HG02885 (cell line): ENCODE data around the gene SKI.
"Not testable (repeated sequence)": the region's sequence is repeated elsewhere in the genome, so short reads cannot be mapped to it uniquely, and the experiment has no call there.

Experiments
- ATAC-seq: cut with Tn5 transposase; IDR thresholded peaks from one replicate; pipeline ENCODE4 v1.9.1; 2021; ENCODE audit warnings: mild to moderate bottlenecking; ENCODE audit not compliant: unreplicated experiment, poor library complexity

SKI gene

GRCh38 chr1:2314803-2315673 lies 86.9 kb downstream of the SKI start:
- no peak for ATAC-seq

GRCh38 chr1:2315674-2316450 lies 87.7 kb downstream of the SKI start:
- ATAC-seq = no peak

- no peak for ATAC-seq
These were observed 88.4 kb downstream of the SKI start for GRCh38 chr1:2316451-2316961.

- no peak for ATAC-seq
These were observed 89.3 kb downstream of the SKI start for GRCh38 chr1:2317230-2318065.

GRCh38 chr1:2318314-2319278 lies 90.5 kb downstream of the SKI start:
- ATAC-seq = no peak

- ATAC-seq = no peak
These were observed 91.2 kb downstream of the SKI start for GRCh38 chr1:2319291-2319690.

GRCh38 chr1:2320006-2320405 lies 91.9 kb downstream of the SKI start:
- no peak for ATAC-seq

- no peak for ATAC-seq
These were observed 92.9 kb downstream of the SKI start for GRCh38 chr1:2320760-2321667.

- ATAC-seq = no peak
These were observed 94.0 kb downstream of the SKI start for GRCh38 chr1:2322065-2322571.

GRCh38 chr1:2322581-2323211 lies 94.6 kb downstream of the SKI start:
- ATAC-seq = no peak

- ATAC-seq = no peak
These were observed 95.4 kb downstream of the SKI start for GRCh38 chr1:2323451-2323974.

- ATAC-seq = no peak
These were observed 96.6 kb downstream of the SKI start for GRCh38 chr1:2324553-2325366.

GRCh38 chr1:2326524-2326923 lies 98.4 kb downstream of the SKI start:
- ATAC-seq = no peak

GRCh38 chr1:2327162-2327561 lies 99.0 kb downstream of the SKI start:
- not testable (repeated sequence) for ATAC-seq

- ATAC-seq = no peak
These were observed 99.7 kb downstream of the SKI start for GRCh38 chr1:2327841-2328240.

- no peak for ATAC-seq
These were observed 100.7 kb downstream of the SKI start for GRCh38 chr1:2328676-2329455.
